ENCODE results near the gene TGM5. TPM values are rescaled to one million over a fixed set of nuclear protein-coding genes. Genes with fewer than 3 reads are reported as not detected.
A peak's percentile ranks its signal among the peaks of the same experiment; 100 is the strongest.
"Not testable (repeated sequence)": the region's sequence is repeated elsewhere in the genome, so short reads cannot be mapped to it uniquely, and the experiment has no call there.

The TGM5 gene
- total and polyA plus RNA-seq, 2 experiments from 2014 or later: not detected

DNA sequence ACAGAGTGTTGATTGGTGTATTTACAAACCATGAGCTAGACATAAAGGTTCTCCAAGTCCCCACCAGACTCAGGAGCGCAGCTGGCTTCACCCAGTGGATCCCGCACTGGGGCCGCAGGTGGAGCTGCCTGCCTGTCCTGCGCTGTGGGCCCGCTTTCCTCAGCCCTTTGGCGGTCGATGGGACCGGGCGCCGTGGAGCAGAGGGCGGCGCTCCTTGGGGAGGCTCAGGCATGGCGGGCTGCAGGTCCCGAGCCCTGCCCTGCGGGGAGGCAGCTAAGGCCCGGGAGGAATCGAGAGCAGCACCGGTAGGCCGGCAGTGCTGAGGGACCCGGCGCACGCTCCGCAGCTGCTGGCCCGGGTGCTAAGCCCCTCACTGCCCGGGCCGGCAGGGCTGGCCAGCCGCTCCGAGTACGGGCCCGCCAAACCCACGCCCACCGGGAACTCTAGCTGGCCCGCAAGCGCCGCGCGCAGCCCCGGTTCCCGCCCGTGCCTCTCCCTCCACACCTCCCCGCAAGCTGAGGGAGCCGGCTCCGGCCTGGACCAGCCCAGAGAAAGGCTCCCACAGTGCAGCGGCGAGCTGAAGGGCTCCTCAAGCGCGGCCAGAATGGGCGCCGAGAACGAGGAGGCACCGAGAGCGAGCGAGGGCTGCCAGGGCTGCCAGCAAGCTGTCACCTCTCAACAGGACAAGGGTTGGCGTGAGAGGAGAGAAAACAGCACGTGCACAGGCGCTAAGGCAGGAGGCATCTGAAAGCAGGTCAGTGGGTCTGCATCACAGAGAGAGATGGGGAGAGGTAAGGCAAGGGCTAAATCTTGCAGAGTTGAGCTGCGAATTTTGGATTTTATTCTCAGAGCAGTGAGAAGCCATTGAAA, 40.1 kb downstream of the TGM5 start:
- no peak overlapping the region for H3K27ac ChIP-seq
- no peak overlapping the region for H2AFZ ChIP-seq
- no peak overlapping the region for H3K4me3 ChIP-seq
- DNase-seq (ENCODE audit: low spot score): no peak
- H4K20me1 ChIP-seq (ENCODE audit: insufficient read depth, poor library complexity, severe bottlenecking): no peaks in the 10 kb centered on the region
- no peaks in the 10 kb centered on the region for H3K9me2 ChIP-seq (replicated peaks; ENCODE audit: insufficient read depth)
- no peak overlapping the region for H3K4me2 ChIP-seq
- no peaks in the 10 kb centered on the region for H3K27me3 ChIP-seq
- H3K9me3 ChIP-seq (ENCODE audit: low read depth): no peaks in the 10 kb centered on the region
- 98% methylated on average over 50 of the region's 57 CpGs for WGBS (ENCODE audit: low lambda C conversion rate, missing lambda C conversion rate)
- no peaks in the 10 kb centered on the region for H3K79me2 ChIP-seq
- no peaks in the 10 kb centered on the region for H3K36me3 ChIP-seq (replicated peaks; ENCODE audit: insufficient read depth, low read depth)
- TF ChIP-seq EZH2phosphoT487 (IDR thresholded peaks at IDR 0.05; ENCODE audit: low read depth, severe bottlenecking, unreplicated experiment) (no peak), EZH2 (IDR thresholded peaks at IDR 0.05; ENCODE audit: borderline replicate concordance) (no peak)
- TF ChIP-seq, protein P1, sequence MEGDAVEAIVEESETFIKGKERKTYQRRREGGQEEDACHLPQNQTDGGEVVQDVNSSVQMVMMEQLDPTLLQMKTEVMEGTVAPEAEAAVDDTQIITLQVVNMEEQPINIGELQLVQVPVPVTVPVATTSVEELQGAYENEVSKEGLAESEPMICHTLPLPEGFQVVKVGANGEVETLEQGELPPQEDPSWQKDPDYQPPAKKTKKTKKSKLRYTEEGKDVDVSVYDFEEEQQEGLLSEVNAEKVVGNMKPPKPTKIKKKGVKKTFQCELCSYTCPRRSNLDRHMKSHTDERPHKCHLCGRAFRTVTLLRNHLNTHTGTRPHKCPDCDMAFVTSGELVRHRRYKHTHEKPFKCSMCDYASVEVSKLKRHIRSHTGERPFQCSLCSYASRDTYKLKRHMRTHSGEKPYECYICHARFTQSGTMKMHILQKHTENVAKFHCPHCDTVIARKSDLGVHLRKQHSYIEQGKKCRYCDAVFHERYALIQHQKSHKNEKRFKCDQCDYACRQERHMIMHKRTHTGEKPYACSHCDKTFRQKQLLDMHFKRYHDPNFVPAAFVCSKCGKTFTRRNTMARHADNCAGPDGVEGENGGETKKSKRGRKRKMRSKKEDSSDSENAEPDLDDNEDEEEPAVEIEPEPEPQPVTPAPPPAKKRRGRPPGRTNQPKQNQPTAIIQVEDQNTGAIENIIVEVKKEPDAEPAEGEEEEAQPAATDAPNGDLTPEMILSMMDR (IDR thresholded peaks at IDR 0.05; ENCODE audit: poor library complexity): no peak
- H3K4me1 ChIP-seq (ENCODE audit: insufficient read depth): no peaks in the 10 kb centered on the region

DNA sequence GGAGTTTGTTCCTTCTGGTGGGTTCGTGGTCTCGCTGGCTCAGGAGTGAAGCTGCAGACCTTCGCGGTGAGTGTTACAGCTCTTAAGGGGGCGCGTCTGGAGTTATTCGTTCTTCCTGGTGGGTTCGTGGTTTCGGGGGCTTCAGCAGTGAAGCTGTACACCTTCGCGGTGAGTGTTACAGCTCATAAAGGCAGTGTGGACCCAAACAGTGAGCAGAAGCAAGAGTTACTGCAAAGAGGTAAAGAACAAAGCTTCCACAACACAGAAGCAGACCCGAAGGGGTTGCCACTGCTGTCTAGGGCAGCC, 40.8 kb downstream of the TGM5 start:
- not testable (repeated sequence) for H3K36me3 ChIP-seq (replicated peaks; ENCODE audit: insufficient read depth, low read depth); H3K9me2 ChIP-seq (replicated peaks; ENCODE audit: insufficient read depth); H3K4me3 ChIP-seq; H3K79me2 ChIP-seq; H3K4me2 ChIP-seq; H3K9me3 ChIP-seq (ENCODE audit: low read depth); H3K27me3 ChIP-seq; H3K4me1 ChIP-seq (ENCODE audit: insufficient read depth); H2AFZ ChIP-seq; DNase-seq (ENCODE audit: low spot score); H4K20me1 ChIP-seq (ENCODE audit: insufficient read depth, poor library complexity, severe bottlenecking); H3K27ac ChIP-seq
- 97% methylated on average over 12 of the region's 12 CpGs for WGBS (ENCODE audit: low lambda C conversion rate, missing lambda C conversion rate)

DNA sequence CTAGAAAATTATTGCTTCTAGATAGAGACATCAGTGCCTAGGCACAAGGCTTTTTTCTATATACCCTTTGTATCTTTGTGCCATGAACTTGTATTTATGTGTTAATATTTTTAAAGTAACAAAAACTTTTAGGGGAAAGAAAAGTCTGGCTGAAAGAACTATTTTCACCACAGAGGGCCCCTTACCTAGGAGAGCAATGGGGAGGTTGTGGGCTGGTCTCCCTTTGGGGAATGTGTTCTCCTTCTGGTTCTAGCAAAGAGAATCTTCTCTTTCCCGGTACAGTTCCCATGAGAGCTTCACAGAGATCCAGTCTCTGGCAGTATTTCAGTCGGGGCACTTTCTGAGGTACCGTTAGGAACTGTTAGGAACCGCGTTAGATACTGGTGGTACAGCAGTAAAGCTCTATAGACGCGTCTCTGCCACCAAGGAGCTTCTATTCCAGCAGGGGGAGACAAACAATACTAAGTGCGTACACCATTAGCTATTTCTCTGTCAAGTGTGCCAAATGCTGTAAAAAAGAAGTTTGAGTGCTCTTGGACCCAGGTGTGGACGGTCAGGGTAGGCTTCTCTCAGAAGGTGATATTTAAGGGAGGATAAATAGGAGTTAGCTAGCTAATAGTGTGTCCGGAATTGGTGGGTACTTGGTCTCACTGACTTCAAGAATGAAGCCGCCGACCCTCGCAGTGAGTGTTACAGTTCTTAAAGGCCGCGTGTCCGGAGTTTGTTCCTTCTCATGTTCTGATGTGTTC, 41.4 kb downstream of the TGM5 start:
- no peaks in the 10 kb centered on the region for H3K4me1 ChIP-seq (ENCODE audit: insufficient read depth)
- TF ChIP-seq EZH2phosphoT487 (IDR thresholded peaks at IDR 0.05; ENCODE audit: low read depth, severe bottlenecking, unreplicated experiment): no peak
- TF ChIP-seq EZH2 (IDR thresholded peaks at IDR 0.05; ENCODE audit: borderline replicate concordance): no peak
- TF ChIP-seq, protein P1 (IDR thresholded peaks at IDR 0.05; ENCODE audit: poor library complexity): peak; percentile 64
- H3K4me3 ChIP-seq: no peak overlapping the region
- 56% methylated on average over 16 of the region's 16 CpGs for whole genome bisulfite sequencing (ENCODE audit: low lambda C conversion rate, missing lambda C conversion rate)
- H3K27ac ChIP-seq: no peak overlapping the region
- H4K20me1 ChIP-seq (ENCODE audit: insufficient read depth, poor library complexity, severe bottlenecking): no peaks in the 10 kb centered on the region
- no peaks in the 10 kb centered on the region for H3K9me3 ChIP-seq (ENCODE audit: low read depth)
- H3K4me2 ChIP-seq: no peak overlapping the region
- H3K36me3 ChIP-seq (replicated peaks; ENCODE audit: insufficient read depth, low read depth): no peaks in the 10 kb centered on the region
- H3K79me2 ChIP-seq: no peaks in the 10 kb centered on the region
- H2AFZ ChIP-seq: no peak overlapping the region
- no peaks in the 10 kb centered on the region for H3K27me3 ChIP-seq
- DNase-seq (ENCODE audit: low spot score): peak; percentile 83
- no peaks in the 10 kb centered on the region for H3K9me2 ChIP-seq (replicated peaks; ENCODE audit: insufficient read depth)

DNA sequence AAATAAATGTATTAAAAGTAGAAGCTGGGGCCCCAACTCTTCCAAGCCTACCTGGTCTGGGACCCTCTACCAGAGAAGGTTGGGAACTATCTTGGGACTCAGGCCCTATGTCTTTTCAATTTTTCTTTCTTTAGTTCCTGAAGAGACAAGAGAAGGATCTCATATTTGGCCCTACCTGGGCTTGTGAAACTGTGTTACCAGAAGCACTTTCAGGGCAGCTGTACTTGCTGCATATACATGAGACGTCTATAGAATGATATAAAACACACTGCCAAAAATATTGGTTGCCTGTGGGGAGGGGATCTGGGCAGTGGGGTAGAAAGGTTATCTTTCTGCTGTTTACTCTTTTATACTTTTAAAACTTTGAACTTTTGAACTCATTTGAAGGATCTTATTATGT, 45.3 kb downstream of the TGM5 start:
- Histone ChIP-seq H2AFZ (no peak overlapping the region), H3K4me2 (no peak overlapping the region), H3K27me3 (no peaks in the 10 kb centered on the region), H3K9me2 (replicated peaks; ENCODE audit: insufficient read depth) (no peaks in the 10 kb centered on the region), H3K27ac (no peak overlapping the region), H3K9me3 (ENCODE audit: low read depth) (no peaks in the 10 kb centered on the region), H3K4me1 (ENCODE audit: insufficient read depth) (no peaks in the 10 kb centered on the region), H3K4me3 (no peak overlapping the region), H3K36me3 (replicated peaks; ENCODE audit: insufficient read depth, low read depth) (no peaks in the 10 kb centered on the region), H3K79me2 (no peaks in the 10 kb centered on the region), H4K20me1 (ENCODE audit: insufficient read depth, poor library complexity, severe bottlenecking) (no peaks in the 10 kb centered on the region)
- no peak for TF ChIP-seq EZH2phosphoT487 (IDR thresholded peaks at IDR 0.05; ENCODE audit: low read depth, severe bottlenecking, unreplicated experiment)
- TF ChIP-seq EZH2 (IDR thresholded peaks at IDR 0.05; ENCODE audit: borderline replicate concordance): no peak
- TF ChIP-seq, protein P1 (IDR thresholded peaks at IDR 0.05; ENCODE audit: poor library complexity): no peak
- WGBS (ENCODE audit: low lambda C conversion rate, missing lambda C conversion rate): 63% methylated on average over 1 of the region's 1 CpG
- no peak for DNase-seq (ENCODE audit: low spot score)

Measured in hepatocyte (in vitro differentiated cells).